Erythroblast (primary cell): Measurements from ENCODE around the gene CTSC.

ENCODE experiments used
- DNase-seq, 2 experiments: peaks; one replicate each; lab custom pipeline; 2025; lab: John Stamatoyannopoulos, UW
- GATA1 ChIP-seq: IDR thresholded peaks from 2 replicates; pipeline ENCODE4 v1.6.1; 2011; ENCODE audit warnings: low read depth, mild to moderate bottlenecking, control low read depth, low read length, moderate library complexity
- POLR2A ChIP-seq: IDR thresholded peaks from 2 replicates; pipeline ENCODE4 v1.6.1; 2011; ENCODE audit warnings: mild to moderate bottlenecking, low read length

Gene CTSC

GRCh38 chr11:88318017-88318416, 19.5 kb downstream of the CTSC start:
- TF ChIP-seq GATA1, result no peak
- no peak for TF ChIP-seq POLR2A
- DNase-seq, result peak; percentile 28 to 40

GRCh38 chr11:88317536-88317935, 20.0 kb downstream of the CTSC start:
- TF ChIP-seq GATA1 (no peak), POLR2A (no peak)
- no peak for DNase-seq

- no peak for DNase-seq
- TF ChIP-seq GATA1 (no peak), POLR2A (no peak)
Measured at GRCh38 chr11:88315981-88316441, 21.5 kb downstream of the CTSC start.

- TF ChIP-seq GATA1, result no peak
- DNase-seq, result no peak
Measured at GRCh38 chr11:88315015-88315414, 22.5 kb downstream of the CTSC start.

GRCh38 chr11:88313441-88313840, 24.1 kb downstream of the CTSC start:
- TF ChIP-seq POLR2A, result no peak
- TF ChIP-seq GATA1, result no peak

GRCh38 chr11:88312628-88313027, 24.9 kb downstream of the CTSC start:
- DNase-seq, result peak in 1 of 2 experiments; percentile 18
- TF ChIP-seq GATA1 (no peak), POLR2A (no peak)

More at GRCh38 chr11:88313441-88313840, 24.1 kb downstream of the CTSC start:
- no peak for DNase-seq

GRCh38 chr11:88310246-88310645, 27.3 kb downstream of the CTSC start:
- DNase-seq, result no peak

GRCh38 chr11:88308576-88308975, 29.0 kb downstream of the CTSC start:
- no peak for DNase-seq
- TF ChIP-seq GATA1 (no peak), POLR2A (no peak)

More at GRCh38 chr11:88310246-88310645, 27.3 kb downstream of the CTSC start:
- no peak for TF ChIP-seq POLR2A
- no peak for TF ChIP-seq GATA1

- no peak for DNase-seq
- no peak for TF ChIP-seq GATA1
- TF ChIP-seq POLR2A, result no peak
Measured at GRCh38 chr11:88307749-88308425, 29.6 kb downstream of the CTSC start.

GRCh38 chr11:88306785-88307184, 30.8 kb downstream of the CTSC start:
- no peak for DNase-seq
- TF ChIP-seq POLR2A (no peak), GATA1 (no peak)

GRCh38 chr11:88305430-88305829, 32.1 kb downstream of the CTSC start:
- DNase-seq, result no peak
- no peak for TF ChIP-seq GATA1

- no peak for DNase-seq
- TF ChIP-seq GATA1 (no peak), POLR2A (no peak)
Measured at GRCh38 chr11:88304352-88304751, 33.2 kb downstream of the CTSC start.

- TF ChIP-seq POLR2A (no peak), GATA1 (no peak)
- DNase-seq, result no peak
Measured at GRCh38 chr11:88303037-88303436, 34.5 kb downstream of the CTSC start.

GRCh38 chr11:88301488-88302140, 35.9 kb downstream of the CTSC start:
- DNase-seq, result no peak
- TF ChIP-seq GATA1 (no peak), POLR2A (no peak)
